Esophagus squamous epithelium (tissue), 4 donors: ENCODE measurements around the gene HECW1.

ENCODE experiments used
- CTCF ChIP-seq, 6 experiments: fragments of 450-650 bp in 4 of 6; fragments of 200-600 bp in 2 of 6; sonication (generic) in 2 of 6; IDR thresholded peaks; one replicate each; pipeline ENCODE4 v1.5.1; 2016 to 2019; ENCODE audit warnings: antibody characterized with exemption in 6 of 6, mild to moderate bottlenecking in 4 of 6, moderate library complexity in 4 of 6
- POLR2A ChIP-seq, 4 donors: fragments of 450-650 bp; IDR thresholded peaks; one replicate each; pipeline ENCODE4 v1.6.1; 2017; ENCODE audit warnings: antibody characterized with exemption in 4 of 4, mild to moderate bottlenecking in 4 of 4, moderate library complexity in 3 of 4

GRCh38 chr7:43291789-43292188 lies 179.3 kb downstream of the HECW1 start:
- no peak for TF ChIP-seq CTCF (IDR thresholded peaks at IDR 0.05)
- no peak for TF ChIP-seq POLR2A (IDR thresholded peaks at IDR 0.05)
